DMS153 treated with DMSO at 0.1 percent for 48 hours (cell line): ENCODE data around the gene RPL18.
"Not testable (repeated sequence)": the region's sequence is repeated elsewhere in the genome, so short reads cannot be mapped to it uniquely, and the experiment has no call there.

Experiments
- DNase-seq: peaks from one replicate; lab custom pipeline; 2025; ENCODE audit not compliant: unreplicated experiment; lab: John Stamatoyannopoulos, UW

Gene RPL18

GRCh38 chr19:48588670-48589401, 30.1 kb downstream of the RPL18 start:
- DNase-seq, result peak; percentile 71

- no peak for DNase-seq
These were observed 31.6 kb downstream of the RPL18 start for GRCh38 chr19:48587387-48587786.

- DNase-seq, result no peak
These were observed 36.8 kb downstream of the RPL18 start for GRCh38 chr19:48582168-48582567.

- DNase-seq, result no peak
These were observed 40.1 kb downstream of the RPL18 start for GRCh38 chr19:48578891-48579290.

- not testable (repeated sequence) for DNase-seq
These were observed 41.1 kb downstream of the RPL18 start for GRCh38 chr19:48577908-48578307.

- DNase-seq, result no peak
These were observed 42.9 kb downstream of the RPL18 start for GRCh38 chr19:48575931-48576622.

GRCh38 chr19:48573163-48573505, 45.8 kb downstream of the RPL18 start:
- no peak for DNase-seq

- peak; percentile 38 for DNase-seq
These were observed 47.4 kb downstream of the RPL18 start for GRCh38 chr19:48571378-48572162.

- DNase-seq, result no peak
These were observed 49.2 kb downstream of the RPL18 start for GRCh38 chr19:48569814-48570213.

- no peak for DNase-seq
These were observed 50.6 kb downstream of the RPL18 start for GRCh38 chr19:48568345-48568886.
